HepG2 (cell line): ENCODE measurements around the gene AUTS2. TPM values are rescaled to one million over a fixed set of nuclear protein-coding genes. Genes with fewer than 3 reads are reported as not detected.

ENCODE experiments used
- ATAC-seq: fragments of 200-7000 bp; cut with Tn5 transposase; 3 replicates; pipeline ENCODE4 v1.9.1; 2020; ENCODE audit warnings: mild to moderate bottlenecking, moderate library complexity
- BruUV-seq: library from RNA; stranded (reverse); fragments of 400-500 nt; replicated peaks from 2 replicates; lab custom pipeline; 2021; lab: Mats Ljungman, UMichigan
- CTCF ChIA-PET: fragments of 300-600 bp; formaldehyde crosslinking; extraction: SDS; loops from one replicate; lab custom pipeline; 2021; ENCODE audit warnings: low total read pairs, inconsistent platforms, low intra/inter-chr PET ratio; lab: Yijun Ruan, JAX
- POLR2A ChIA-PET: fragments of 350-600 bp; sonication (Branson Sonifier 250); formaldehyde crosslinking; loops from one replicate; lab custom pipeline; 2020; ENCODE audit warnings: antibody characterized with exemption, inconsistent platforms; lab: Yijun Ruan, JAX
- DNase-seq: peaks from one replicate; pipeline ENCODE4 v3.0.0-alpha.2; 2015; ENCODE audit warnings: low spot score
- FAIRE-seq: peaks from 3 replicates; lab custom pipeline; 2011; peaks lifted over from hg19 to GRCh38; lab: Jason Lieb, UNC
- H2AFZ ChIP-seq: one replicate; pipeline ENCODE4 v1.6.1; 2011; ENCODE audit warnings: low read length, inconsistent platforms
- H3K27ac ChIP-seq: fragments of 300-600 bp; 3 replicates; pipeline ENCODE4 v1.8.0; 2011; ENCODE audit warnings: mixed run types, mild to moderate bottlenecking, mixed read lengths, low read length, inconsistent platforms; ENCODE audit not compliant: insufficient read depth; ENCODE audit errors: extremely low read length
- H3K27me3 ChIP-seq, 2 experiments: fragments of 200-600 bp in 1 of 2; 2 replicates in 1 of 2; 3 replicates in 1 of 2; pipeline versions ENCODE4 v1.6.0 to v1.8.0; 2011; ENCODE audit warnings: low read length in 2 of 2, mild to moderate bottlenecking in 2 of 2, moderate library complexity in 2 of 2, inconsistent platforms in 1 of 2; ENCODE audit not compliant: insufficient read depth in 2 of 2, control insufficient read depth in 1 of 2
- H3K36me3 ChIP-seq, 2 experiments: fragments of 200-600 bp in 1 of 2; replicated peaks in 1 of 2; 2 replicates in 1 of 2; 3 replicates in 1 of 2; pipeline versions ENCODE4 v1.5.1 to v1.8.0; 2011; ENCODE audit warnings: low read length in 2 of 2, inconsistent platforms in 1 of 2; ENCODE audit not compliant: insufficient read depth in 2 of 2, control insufficient read depth in 1 of 2
- H3K4me1 ChIP-seq: 2 replicates; pipeline ENCODE4 v1.5.1; 2012; ENCODE audit warnings: low read length, inconsistent platforms; ENCODE audit not compliant: insufficient read depth
- H3K4me2 ChIP-seq: 2 replicates; pipeline ENCODE4 v1.6.0; 2011; ENCODE audit warnings: low read depth, low read length, inconsistent platforms
- H3K4me3 ChIP-seq, 3 experiments: fragments of 200-600 bp in 1 of 3; sonication (generic), shearing (Covaris generic) in 1 of 3; replicated peaks in 1 of 3; 2 replicates each; pipeline ENCODE4 v1.5.1; 2011 to 2016; ENCODE audit warnings: low read length in 3 of 3, inconsistent platforms in 2 of 3, low read depth in 2 of 3, mild to moderate bottlenecking in 2 of 3, control low read depth in 1 of 3, mixed read lengths in 1 of 3; ENCODE audit not compliant: insufficient read depth in 1 of 3
- H3K79me2 ChIP-seq: one replicate; pipeline ENCODE4 v1.6.1; 2011; ENCODE audit warnings: low read length, inconsistent platforms; ENCODE audit not compliant: insufficient read depth
- H3K9ac ChIP-seq: 2 replicates; pipeline ENCODE4 v1.6.0; 2011; ENCODE audit warnings: mild to moderate bottlenecking, low read depth, low read length, inconsistent platforms; ENCODE audit not compliant: insufficient read depth
- H3K9me3 ChIP-seq: 2 replicates; pipeline ENCODE4 v1.5.1; 2012; ENCODE audit warnings: mild to moderate bottlenecking, low read length
- H4K20me1 ChIP-seq: 2 replicates; pipeline ENCODE4 v1.6.0; 2011; ENCODE audit warnings: inconsistent platforms, mild to moderate bottlenecking, low read length, moderate library complexity; ENCODE audit not compliant: insufficient read depth
- AKNA ChIP-seq: sonication (generic); formaldehyde crosslinking; IDR thresholded peaks from 2 replicates; pipeline ENCODE4 v1.4.0; 2020; ENCODE audit warnings: missing genetic modification reagents, borderline replicate concordance
- KDM6A ChIP-seq: IDR thresholded peaks from 2 replicates; pipeline ENCODE4 v1.6.1; 2016; ENCODE audit warnings: low read depth
- MLLT10 ChIP-seq: sonication (generic); formaldehyde crosslinking; IDR thresholded peaks from 2 replicates; pipeline ENCODE4 v1.4.0; 2020; ENCODE audit warnings: missing genetic modification reagents
- MLXIP ChIP-seq: sonication (generic); formaldehyde crosslinking; IDR thresholded peaks from 2 replicates; pipeline ENCODE4 v1.9.0; 2021; ENCODE audit warnings: missing genetic modification reagents, borderline replicate concordance
- REST ChIP-seq, 2 experiments: IDR thresholded peaks; 2 replicates each; pipeline ENCODE4 v1.6.1; 2011 to 2012; ENCODE audit warnings: low read length in 2 of 2, borderline replicate concordance in 1 of 2, low read depth in 1 of 2, mild to moderate bottlenecking in 1 of 2, moderate library complexity in 1 of 2
- SMAD1 ChIP-seq: sonication (generic); formaldehyde crosslinking; IDR thresholded peaks from 2 replicates; pipeline ENCODE4 v1.4.0; 2020; ENCODE audit warnings: missing genetic modification reagents, low read depth, mild to moderate bottlenecking, borderline replicate concordance
- SRY ChIP-seq: sonication (generic); formaldehyde crosslinking; IDR thresholded peaks from 2 replicates; pipeline ENCODE4 v1.8.0; 2022; ENCODE audit warnings: mild to moderate bottlenecking, missing genetic modification reagents
- TAF15 ChIP-seq: fragments of 200-400 bp; formaldehyde crosslinking; IDR thresholded peaks from one replicate; pipeline ENCODE4 v1.6.1; 2018; ENCODE audit warnings: mild to moderate bottlenecking, low read depth, low read length; ENCODE audit not compliant: poor library complexity, severe bottlenecking
- ZFP90 ChIP-seq: sonication (generic); formaldehyde crosslinking; IDR thresholded peaks from 2 replicates; pipeline ENCODE4 v1.8.0; 2022; ENCODE audit warnings: missing genetic modification reagents, mild to moderate bottlenecking, inconsistent platforms, borderline replicate concordance
- ZSCAN20 ChIP-seq: sonication (generic); formaldehyde crosslinking; IDR thresholded peaks from 2 replicates; pipeline ENCODE4 v1.4.0; 2020; ENCODE audit warnings: missing genetic modification reagents, mild to moderate bottlenecking, borderline replicate concordance
- WGBS: methylation state at CpG from one replicate; pipeline ENCODE4 v1.1.6; 2017; ENCODE audit warnings: low lambda C conversion rate; 5-methylcytosine and 5-hydroxymethylcytosine counted together
- in situ Hi-C: cut with HindIII; loops from 2 replicates; pipeline ENCODE4 v1.10.0; 2017; ENCODE audit warnings: low pct_unique_long_range_greater_than_20kb; ENCODE audit not compliant: extremely low pct_ligation_motif_present
- intact Hi-C: fragments of 100-400 bp; cut with micrococcal nuclease; formaldehyde crosslinking; loops from one replicate; pipeline ENCODE4 v1.10.0; 2022; ENCODE audit not compliant: unreplicated experiment
- polyA plus RNA-seq, 8 experiments: library from polyadenylated mRNA; depleted of rRNA in 3 of 8; stranded (reverse) in 7 of 8; unstranded in 1 of 8; fragments of >200 nt; fragmentation: Illumina TruSeq in 4 of 8; extraction: Trizol in 4 of 8; gene quantifications; 2 replicates each; pipeline versions ENCODE4 v1.2.1 to v1.2.3, GENCODE V29; 2011 to 2016; ENCODE audit warnings: low read depth in 4 of 8, missing spikeins in 1 of 8, mixed read lengths in 1 of 8; ENCODE audit not compliant: insufficient read depth in 1 of 8
- total RNA-seq, 5 experiments: library from RNA; depleted of rRNA; stranded (reverse); fragments of >200 nt; fragmentation: Illumina TruSeq; extraction: Trizol; gene quantifications; 2 replicates each; pipeline ENCODE4 v1.2.3, GENCODE V29; 2016; ENCODE audit warnings: low read depth in 1 of 5

AUTS2 gene
- total and polyA plus RNA-seq, 2 of the 13 experiments (the other 11 are each of a cell fraction or from before 2014, with no cell fraction given) = 0.38 TPM; not detected in 1

- no peak overlapping the region for H3K4me2 ChIP-seq
- no peaks in the 10 kb centered on the region for H3K36me3 ChIP-seq
- no peak overlapping the region for H2AFZ ChIP-seq
- 23% methylated on average over 5 of the region's 5 CpGs for WGBS
- no peak for DNase-seq
- FAIRE-seq = no peak
- ATAC-seq = no peak
- H3K9ac ChIP-seq = no peak overlapping the region
- H3K27me3 ChIP-seq = no peaks in the 10 kb centered on the region; a peak in 1 of 5 replicates
- TF ChIP-seq MLLT10 (CRISPR knock-in tag) (no peak), SRY (CRISPR knock-in tag) (no peak), REST (IDR thresholded peaks at IDR 0.05; ENCODE audit: borderline replicate concordance in 1 of 2, low read depth in 1 of 2, low read length in 2 of 2) (no peak), KDM6A (no peak), TAF15 (no peak), AKNA (CRISPR knock-in tag) (no peak), ZSCAN20 (no peak), MLXIP (CRISPR knock-in tag) (no peak), ZFP90 (CRISPR knock-in tag) (no peak), SMAD1 (CRISPR knock-in tag) (no peak)
- intact Hi-C loops (no loop called here), in situ Hi-C loops (no loop called here)
- ChIA-PET POLR2A (no interaction called here), CTCF (no interaction called here)
- no peak overlapping the region for H3K4me3 ChIP-seq
- no TSS peak for BruUV-seq
- H4K20me1 ChIP-seq = no peaks in the 10 kb centered on the region
- no peaks in the 10 kb centered on the region for H3K79me2 ChIP-seq
- no peak overlapping the region for H3K27ac ChIP-seq
- H3K4me1 ChIP-seq = no peaks in the 10 kb centered on the region
- H3K9me3 ChIP-seq = no peaks in the 10 kb centered on the region
These were observed 1143.4 kb downstream of the AUTS2 start for GRCh38 chr7:70741666-70742065.
